GM21529 (cell line): Measurements from ENCODE around the gene AGER.
"Not testable (repeated sequence)": the region's sequence is repeated elsewhere in the genome, so short reads cannot be mapped to it uniquely, and the experiment has no call there.

Experiments used
- ATAC-seq: cut with Tn5 transposase; IDR thresholded peaks from one replicate; pipeline ENCODE4 v1.9.1; 2021; ENCODE audit not compliant: unreplicated experiment

Gene AGER

GRCh38 chr6:32151181-32151862 lies 32.7 kb downstream of the AGER start:
- no peak for ATAC-seq

DNA sequence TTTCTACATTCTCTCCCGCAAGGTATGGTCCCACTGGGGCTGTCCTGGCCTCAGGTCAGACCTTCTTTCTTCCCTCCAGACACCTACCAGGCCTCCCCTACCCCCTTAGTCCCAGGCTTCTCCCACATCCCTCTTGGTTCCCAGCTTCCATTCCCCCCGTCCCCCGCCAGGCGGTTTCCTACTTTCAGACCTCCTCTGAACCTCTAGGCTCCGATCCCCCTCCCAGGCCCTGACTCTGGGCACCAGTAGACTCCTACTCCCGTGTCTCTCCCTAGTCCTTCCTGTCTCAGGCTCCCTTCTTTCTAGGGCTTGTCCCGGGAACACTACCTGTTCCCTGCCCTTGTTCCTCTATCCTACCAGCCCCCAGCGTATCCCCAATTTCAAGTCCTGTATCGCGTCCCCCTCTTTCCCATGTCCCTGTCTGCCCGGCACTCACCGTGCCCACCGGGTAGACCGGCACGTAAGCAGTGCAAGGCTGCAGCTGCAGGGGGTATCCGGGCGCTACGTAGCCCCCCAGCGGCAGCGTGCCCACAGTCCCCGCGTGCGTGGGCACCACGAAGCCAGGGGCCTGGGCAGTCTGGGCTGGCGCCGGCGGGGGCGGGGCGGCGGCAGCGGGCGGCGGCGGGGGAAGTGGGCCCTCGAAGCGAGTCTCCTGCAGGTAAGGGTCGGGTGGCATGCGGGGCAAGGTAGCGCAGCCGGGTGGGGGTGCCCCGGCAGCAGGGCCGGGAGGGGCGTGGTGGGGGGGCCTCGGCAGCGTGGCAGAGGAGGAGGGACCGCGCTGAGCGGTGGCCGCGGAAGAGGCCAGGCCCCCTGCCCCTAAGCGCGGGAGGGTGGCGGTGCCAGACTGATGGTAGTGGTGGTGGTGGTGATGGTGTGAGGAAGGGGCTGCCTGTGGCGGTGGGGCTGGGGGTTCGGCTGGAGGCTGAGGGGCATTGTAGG lies 33.9 kb downstream of the AGER start:
- no peak for ATAC-seq

DNA sequence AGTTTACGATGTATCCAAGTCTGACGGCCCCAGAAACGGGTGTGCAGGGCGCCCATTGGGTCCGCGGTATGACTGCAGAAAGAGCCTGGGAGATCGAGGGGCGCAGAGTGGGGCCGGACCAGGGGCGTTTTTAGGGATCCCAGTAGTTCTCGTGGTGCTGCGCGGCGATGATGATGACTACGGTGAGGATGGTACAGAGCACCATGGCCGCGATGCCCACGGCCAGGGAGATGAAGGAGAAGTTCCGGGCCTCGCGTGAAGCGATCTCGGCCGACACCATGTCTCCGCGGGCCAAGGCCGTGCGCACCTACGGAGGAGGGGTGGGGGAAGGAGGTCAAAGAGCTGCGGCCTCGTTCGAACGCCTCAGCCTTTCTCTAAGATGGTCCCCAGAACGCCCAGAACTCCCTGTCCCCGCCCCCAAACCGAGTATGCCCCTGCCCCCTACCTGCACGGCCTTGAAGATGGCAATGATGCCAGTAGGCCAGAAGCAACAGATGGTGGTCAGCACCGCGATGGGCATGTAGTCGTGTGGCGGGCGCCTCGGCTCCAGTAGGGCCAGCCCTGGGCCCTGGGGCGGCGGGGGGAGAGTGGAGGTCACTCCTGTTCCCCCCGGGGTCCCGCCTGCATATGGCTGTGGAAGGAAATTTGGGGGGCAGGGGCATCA lies 34.8 kb downstream of the AGER start:
- ATAC-seq: no peak

GRCh38 chr6:32148289-32149091 lies 35.6 kb downstream of the AGER start:
- ATAC-seq: no peak

GRCh38 chr6:32147401-32148132 lies 36.5 kb downstream of the AGER start:
- ATAC-seq: no peak

- no peak for ATAC-seq
Measured at GRCh38 chr6:32146687-32147086, 37.4 kb downstream of the AGER start.

DNA sequence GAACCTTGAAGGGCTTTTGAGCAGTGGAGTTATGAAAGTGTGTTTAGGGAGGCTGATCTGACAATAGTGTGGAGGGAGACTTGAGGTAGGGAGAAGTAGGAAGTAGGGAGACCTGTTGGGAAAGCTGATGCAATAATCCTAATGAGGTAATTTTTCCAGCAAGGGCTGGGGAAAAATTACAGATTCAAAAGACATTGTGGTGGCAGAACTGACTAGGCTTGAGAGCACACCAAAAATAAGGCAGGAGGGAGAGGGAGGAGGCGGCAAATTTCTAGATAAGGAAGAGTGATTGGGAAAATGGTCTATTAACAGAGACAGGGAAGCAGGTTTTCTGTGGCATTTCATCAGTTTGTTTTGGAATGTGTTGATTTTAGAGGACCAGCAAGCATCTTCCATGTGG lies 37.8 kb downstream of the AGER start:
- ATAC-seq: no peak

- ATAC-seq: not testable (repeated sequence)
Measured at GRCh38 chr6:32144238-32144637, 39.8 kb downstream of the AGER start.

- ATAC-seq: no peak
Measured at GRCh38 chr6:32140420-32141046, 43.5 kb downstream of the AGER start.

- ATAC-seq: no peak
Measured at GRCh38 chr6:32139590-32139989, 44.5 kb downstream of the AGER start.

DNA sequence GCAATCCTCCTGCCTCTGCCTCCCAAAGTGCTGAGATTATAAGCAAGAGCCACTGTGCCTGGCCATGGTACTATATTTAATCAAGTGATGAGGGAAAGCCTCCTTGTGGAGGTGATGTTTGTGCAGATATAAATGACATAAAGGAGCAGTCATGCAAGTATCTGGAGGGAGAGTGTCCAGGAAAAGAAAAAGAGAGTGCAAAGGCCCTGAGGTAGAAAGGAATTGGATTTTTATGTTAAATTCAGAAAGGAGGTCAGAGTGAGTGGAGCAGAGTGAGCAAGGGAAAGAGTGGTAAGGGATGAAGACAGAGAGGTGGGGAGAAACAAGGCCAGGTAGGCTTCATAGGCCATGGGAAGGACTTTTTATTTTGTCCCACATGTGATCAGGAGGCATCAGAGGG lies 46.6 kb downstream of the AGER start:
- no peak for ATAC-seq

DNA sequence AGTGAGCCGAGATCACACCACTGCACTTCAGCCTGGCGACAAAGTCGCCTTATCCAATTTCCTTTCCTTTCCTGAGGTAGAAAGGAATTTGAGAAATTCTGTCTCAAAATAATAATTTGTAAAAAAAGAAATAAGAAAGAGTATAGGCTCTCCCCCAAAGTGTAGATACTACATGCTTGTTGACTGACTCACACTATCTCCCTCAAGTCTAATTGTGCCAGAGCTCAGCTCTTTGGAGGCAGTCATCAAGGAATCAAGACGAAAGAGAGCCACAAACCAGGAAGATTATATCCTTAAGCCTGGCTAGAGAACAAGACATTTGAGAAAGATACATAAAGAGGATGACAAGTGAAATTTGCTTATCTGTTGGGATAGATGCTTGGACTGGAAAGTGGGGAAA lies 50.3 kb downstream of the AGER start:
- no peak for ATAC-seq

- ATAC-seq: no peak
Measured at GRCh38 chr6:32132110-32132509, 51.9 kb downstream of the AGER start.

GRCh38 chr6:32131439-32131948 lies 52.6 kb downstream of the AGER start:
- ATAC-seq: no peak
